Measurements from ENCODE around the gene ZCCHC4. TPM values are rescaled to one million over a fixed set of nuclear protein-coding genes. Genes with fewer than 3 reads are reported as not detected.

Gene ZCCHC4, protein sequence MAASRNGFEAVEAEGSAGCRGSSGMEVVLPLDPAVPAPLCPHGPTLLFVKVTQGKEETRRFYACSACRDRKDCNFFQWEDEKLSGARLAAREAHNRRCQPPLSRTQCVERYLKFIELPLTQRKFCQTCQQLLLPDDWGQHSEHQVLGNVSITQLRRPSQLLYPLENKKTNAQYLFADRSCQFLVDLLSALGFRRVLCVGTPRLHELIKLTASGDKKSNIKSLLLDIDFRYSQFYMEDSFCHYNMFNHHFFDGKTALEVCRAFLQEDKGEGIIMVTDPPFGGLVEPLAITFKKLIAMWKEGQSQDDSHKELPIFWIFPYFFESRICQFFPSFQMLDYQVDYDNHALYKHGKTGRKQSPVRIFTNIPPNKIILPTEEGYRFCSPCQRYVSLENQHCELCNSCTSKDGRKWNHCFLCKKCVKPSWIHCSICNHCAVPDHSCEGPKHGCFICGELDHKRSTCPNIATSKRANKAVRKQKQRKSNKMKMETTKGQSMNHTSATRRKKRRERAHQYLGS
- total RNA-seq (2021; ENCODE audit: unreplicated experiment) (12.3 TPM), Bru-seq, nascent RNA (percentile 71 among the genes with signal in this experiment), BruChase-seq, experiment 1, labeled RNA remaining after a 6-hour chase (percentile 67 among the genes with signal in this experiment), BruChase-seq, experiment 2, labeled RNA remaining after a 2-hour chase (percentile 73 among the genes with signal in this experiment)
- 4.5 and 5.8 TPM in 2 replicates for polyA plus RNA-seq (2012)
- long read RNA-seq, transcript ZCCHC4-201 (13 exons, 2,785 nt), result major isoform, 11 of 26 reads
- long read RNA-seq, partial matches to known transcripts, result 8 of 26 reads
- long read RNA-seq, other reads (novel, unspliced or antisense), result 7 of 26 reads

DNA sequence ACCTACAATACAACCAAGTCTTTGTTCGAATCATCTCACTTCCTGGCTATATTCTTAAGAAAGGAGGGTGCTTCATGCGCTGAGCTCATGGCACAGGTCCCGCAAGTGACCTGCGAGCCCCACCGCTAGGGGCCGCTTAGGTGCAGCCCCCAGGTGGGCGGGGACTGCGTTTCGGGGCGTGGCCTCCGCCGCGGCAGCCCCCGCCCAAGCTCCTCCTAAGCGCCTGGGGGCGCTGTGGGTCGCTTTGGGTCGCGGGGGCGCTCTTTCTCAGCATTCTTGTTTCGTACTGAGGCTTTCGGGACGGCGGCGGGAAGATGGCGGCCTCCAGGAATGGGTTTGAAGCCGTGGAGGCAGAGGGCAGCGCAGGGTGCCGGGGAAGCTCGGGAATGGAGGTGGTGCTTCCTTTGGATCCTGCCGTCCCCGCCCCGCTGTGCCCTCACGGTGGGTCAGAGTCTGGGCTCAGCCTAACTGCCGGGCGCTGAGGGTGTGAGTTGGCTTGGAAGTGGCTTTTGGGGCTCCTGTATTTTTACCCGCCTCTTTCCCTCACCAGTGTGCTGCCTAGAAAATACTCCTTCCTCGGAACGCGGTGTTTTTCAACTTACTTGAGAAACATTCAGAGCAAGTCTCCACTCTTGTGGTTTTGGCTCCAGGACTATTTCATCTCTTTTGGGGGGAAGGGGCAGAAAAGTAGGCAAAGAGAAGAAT lies at the start of gene ZCCHC4:
Gene ZCCHC4 (plus strand): TSS at position 279 of the 705 bp plus-strand sequence. CDS start 36 bp downstream, at position 315.
- H3K9me2 ChIP-seq (ENCODE audit: insufficient read depth), result no peaks in the 10 kb centered on the region
- RAD21 ChIA-PET (ENCODE audit: low non-redundant PET in 1 of 2, low total read pairs in 2 of 2, uncharacterized antibody in 2 of 2, unreplicated experiment in 2 of 2), result interaction anchor here (0.6 to 0.7 kb wide), 2 partner anchors 54 to 78 kb away, joined by 3 to 4 read pairs; partner anchors contain the start of gene PI4K2B (in 1 of the 2)
- peak within 1 kb of the TSS; percentile 96 for H2AFZ ChIP-seq (ENCODE audit: low read depth, low read length, poor library complexity, severe bottlenecking)
- no peaks in the 10 kb centered on the region; a peak in 1 of 4 replicates for H3K36me3 ChIP-seq (ENCODE audit: control insufficient read depth in 1 of 2, insufficient read depth in 2 of 2, low read length in 2 of 2)
- H3K4me2 ChIP-seq (ENCODE audit: low read length), result peak within 1 kb of the TSS; percentile 65
- no peaks in the 10 kb centered on the region for H3K27me3 ChIP-seq (ENCODE audit: insufficient read depth, low read length)
- H3K9ac ChIP-seq (ENCODE audit: low read length), result peak within 1 kb of the TSS; percentile 79
- peaks cover 8 to 13% of the 10 kb centered on the region in 2 experiments; a peak in 3 of 4 replicates for H3K4me1 ChIP-seq (ENCODE audit: control insufficient read depth in 1 of 2, insufficient read depth in 2 of 2, low read length in 2 of 2)
- intact Hi-C loops (cut with micrococcal nuclease), result loop anchor here (1.0 to 5.0 kb wide), 2 partner anchors 78 to 150 kb away; partner anchors contain the start of genes PI4K2B and SEPSECS
- H3K27ac ChIP-seq (ENCODE audit: low read depth, low read length), result peak within 1 kb of the TSS; percentile 74
- DNase-seq (ENCODE audit: low read depth, low spot score), result peak; percentile 86
- peaks cover 23% of the 10 kb centered on the region for H3K79me2 ChIP-seq (ENCODE audit: insufficient read depth, low read length)
- ATAC-seq, result peak; percentile 97
- peak within 1 kb of the TSS; percentile 80 to 98 for H3K4me3 ChIP-seq (replicated peaks in 1 of 2; ENCODE audit: low read depth in 1 of 2, low read length in 2 of 2)
- CTCF ChIA-PET, result interaction anchor here (0.7 to 2.2 kb wide), 29 partner anchors 8 to 332 kb away, joined by 3 to 30 read pairs (median 5); partner anchors contain the start of genes ANAPC4, PI4K2B and SEPSECS
- H3K9me3 ChIP-seq (ENCODE audit: control insufficient read depth in 1 of 2, insufficient read depth in 1 of 2, low read depth in 1 of 2, low read length in 2 of 2), result no peaks in the 10 kb centered on the region
- TSS peak; percentile 65 for BruUV-seq (replicated peaks)
- POLR2A ChIA-PET, result interaction anchor here (0.9 to 1.5 kb wide), 7 partner anchors 8 to 139 kb away, joined by 3 to 6 read pairs (median 3); no protein-coding TSS in a partner anchor
- no peaks in the 10 kb centered on the region for H4K20me1 ChIP-seq (ENCODE audit: insufficient read depth)
- TF ChIP-seq EZH2phosphoT487 (IDR thresholded peaks at IDR 0.05; ENCODE audit: borderline replicate concordance) (no peak), ZNF274 (IDR thresholded peaks at IDR 0.05; ENCODE audit: low read depth, low read length) (no peak), JUND (IDR thresholded peaks at IDR 0.05) (peak; percentile 56; the same call in 1 of the 2 replicates), SIN3A (IDR thresholded peaks at IDR 0.05; ENCODE audit: low read depth) (peak; percentile 87; the same call in 1 of the 2 replicates), CBX3 (IDR thresholded peaks at IDR 0.05; ENCODE audit: low read depth) (peak; percentile 91), ELF1 (IDR thresholded peaks at IDR 0.05; ENCODE audit: borderline replicate concordance, low read depth) (no peak; the same call in 1 of the 2 replicates), RAD21 (IDR thresholded peaks at IDR 0.05; ENCODE audit: low read depth) (peak; percentile 62), SRF (IDR thresholded peaks at IDR 0.05; ENCODE audit: low read depth) (peak; percentile 78; the same call in 1 of the 2 replicates), CEBPB (IDR thresholded peaks at IDR 0.05; ENCODE audit: low read depth) (no peak; the same call in 1 of the 2 replicates), EGR1 (IDR thresholded peaks at IDR 0.05; ENCODE audit: low read depth) (peak; percentile 82; the same call in 1 of the 2 replicates), POLR2AphosphoS5 (IDR thresholded peaks at IDR 0.05; ENCODE audit: low read depth, low read length) (peak; percentile 72; the same call in 1 of the 2 replicates), POLR2A (IDR thresholded peaks at IDR 0.05; ENCODE audit: borderline replicate concordance, extremely low read depth, insufficient read depth, insufficient read length) (peak; percentile 34), EZH2 (IDR thresholded peaks at IDR 0.05) (no peak), YY1 (IDR thresholded peaks at IDR 0.05; ENCODE audit: extremely low read depth, insufficient replicate concordance, low read depth, low read length) (peak; percentile 99), FOSL1 (IDR thresholded peaks at IDR 0.05; ENCODE audit: low read depth) (peak; percentile 37; the same call in 1 of the 2 replicates), ZFX (IDR thresholded peaks at IDR 0.05) (no peak)
- TF ChIP-seq, protein P1, sequence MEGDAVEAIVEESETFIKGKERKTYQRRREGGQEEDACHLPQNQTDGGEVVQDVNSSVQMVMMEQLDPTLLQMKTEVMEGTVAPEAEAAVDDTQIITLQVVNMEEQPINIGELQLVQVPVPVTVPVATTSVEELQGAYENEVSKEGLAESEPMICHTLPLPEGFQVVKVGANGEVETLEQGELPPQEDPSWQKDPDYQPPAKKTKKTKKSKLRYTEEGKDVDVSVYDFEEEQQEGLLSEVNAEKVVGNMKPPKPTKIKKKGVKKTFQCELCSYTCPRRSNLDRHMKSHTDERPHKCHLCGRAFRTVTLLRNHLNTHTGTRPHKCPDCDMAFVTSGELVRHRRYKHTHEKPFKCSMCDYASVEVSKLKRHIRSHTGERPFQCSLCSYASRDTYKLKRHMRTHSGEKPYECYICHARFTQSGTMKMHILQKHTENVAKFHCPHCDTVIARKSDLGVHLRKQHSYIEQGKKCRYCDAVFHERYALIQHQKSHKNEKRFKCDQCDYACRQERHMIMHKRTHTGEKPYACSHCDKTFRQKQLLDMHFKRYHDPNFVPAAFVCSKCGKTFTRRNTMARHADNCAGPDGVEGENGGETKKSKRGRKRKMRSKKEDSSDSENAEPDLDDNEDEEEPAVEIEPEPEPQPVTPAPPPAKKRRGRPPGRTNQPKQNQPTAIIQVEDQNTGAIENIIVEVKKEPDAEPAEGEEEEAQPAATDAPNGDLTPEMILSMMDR (IDR thresholded peaks at IDR 0.05 in 2 of 3, conservative IDR thresholded peaks at IDR 0.05 in 1 of 3; ENCODE audit: borderline replicate concordance in 1 of 3, insufficient read depth in 1 of 3, low read depth in 2 of 3, low read length in 2 of 3), result peak; percentile 98 to 99 (median 99)
- TF ChIP-seq, protein P2, sequence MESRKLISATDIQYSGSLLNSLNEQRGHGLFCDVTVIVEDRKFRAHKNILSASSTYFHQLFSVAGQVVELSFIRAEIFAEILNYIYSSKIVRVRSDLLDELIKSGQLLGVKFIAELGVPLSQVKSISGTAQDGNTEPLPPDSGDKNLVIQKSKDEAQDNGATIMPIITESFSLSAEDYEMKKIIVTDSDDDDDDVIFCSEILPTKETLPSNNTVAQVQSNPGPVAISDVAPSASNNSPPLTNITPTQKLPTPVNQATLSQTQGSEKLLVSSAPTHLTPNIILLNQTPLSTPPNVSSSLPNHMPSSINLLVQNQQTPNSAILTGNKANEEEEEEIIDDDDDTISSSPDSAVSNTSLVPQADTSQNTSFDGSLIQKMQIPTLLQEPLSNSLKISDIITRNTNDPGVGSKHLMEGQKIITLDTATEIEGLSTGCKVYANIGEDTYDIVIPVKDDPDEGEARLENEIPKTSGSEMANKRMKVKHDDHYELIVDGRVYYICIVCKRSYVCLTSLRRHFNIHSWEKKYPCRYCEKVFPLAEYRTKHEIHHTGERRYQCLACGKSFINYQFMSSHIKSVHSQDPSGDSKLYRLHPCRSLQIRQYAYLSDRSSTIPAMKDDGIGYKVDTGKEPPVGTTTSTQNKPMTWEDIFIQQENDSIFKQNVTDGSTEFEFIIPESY (IDR thresholded peaks at IDR 0.05; ENCODE audit: extremely low read depth, insufficient replicate concordance, low read length), result peak; percentile 64
- TF ChIP-seq, protein P3, sequence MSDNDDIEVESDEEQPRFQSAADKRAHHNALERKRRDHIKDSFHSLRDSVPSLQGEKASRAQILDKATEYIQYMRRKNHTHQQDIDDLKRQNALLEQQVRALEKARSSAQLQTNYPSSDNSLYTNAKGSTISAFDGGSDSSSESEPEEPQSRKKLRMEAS (IDR thresholded peaks at IDR 0.05), result peak; percentile 73
